Testis (tissue), 3 donors: ENCODE results near the gene ERC1. TPM values are rescaled to one million over a fixed set of nuclear protein-coding genes. Genes with fewer than 3 reads are reported as not detected.

ENCODE experiments used
- DNase-seq: peaks from one replicate; pipeline ENCODE4 v3.0.0-alpha.2; 2019
- H3K27ac ChIP-seq, 2 donors: fragments of 200-600 bp; sonication (generic); one replicate each; pipeline ENCODE4 v1.5.1; 2019
- H3K27me3 ChIP-seq: fragments of 200-600 bp; sonication (generic); one replicate; pipeline ENCODE4 v1.5.1; 2019
- H3K36me3 ChIP-seq: fragments of 200-600 bp; sonication (generic); one replicate; pipeline ENCODE4 v1.5.1; 2017; ENCODE audit warnings: low read depth; ENCODE audit errors: missing control alignments
- H3K4me1 ChIP-seq: fragments of 200-600 bp; sonication (generic); one replicate; pipeline ENCODE4 v1.5.1; 2019
- H3K4me3 ChIP-seq, 2 donors: fragments of 200-600 bp; sonication (generic); one replicate each; pipeline ENCODE4 v1.5.1; 2017 to 2019
- H3K9me3 ChIP-seq: fragments of 200-600 bp; sonication (generic); one replicate; pipeline ENCODE4 v1.5.1; 2017
- CTCF ChIP-seq, 3 experiments: fragments of 450-650 bp in 2 of 3; fragments of 200-600 bp in 1 of 3; sonication (generic) in 1 of 3; IDR thresholded peaks; one replicate each; pipeline ENCODE4 v1.5.1; 2016 to 2019; ENCODE audit warnings: antibody characterized with exemption in 3 of 3, mild to moderate bottlenecking in 2 of 3, moderate library complexity in 1 of 3
- POLR2A ChIP-seq: fragments of 450-650 bp; IDR thresholded peaks from one replicate; pipeline ENCODE4 v1.6.1; 2017; ENCODE audit warnings: antibody characterized with exemption, mild to moderate bottlenecking, moderate library complexity
- WGBS, 2 donors: methylation state at CpG; one replicate each; pipeline ENCODE4 v1.1.5; 2018; 5-methylcytosine and 5-hydroxymethylcytosine counted together
- intact Hi-C: fragments of 100-400 bp; cut with DNase I; formaldehyde crosslinking; loops from one replicate; pipeline ENCODE4 v1.15.1; 2023; ENCODE audit warnings: low total_unique reads
- polyA plus RNA-seq: library from polyadenylated mRNA; stranded (reverse); fragments of 350-450 nt; fragmentation: Illumina TruSeq; extraction: RNeasy Lipid Tissue Mini Kit (QIAGEN cat#74804); gene quantifications from one replicate; pipeline ENCODE4 v1.2.3, GENCODE V29; 2014; ENCODE audit warnings: low read depth, low replicate concordance; ENCODE audit not compliant: insufficient read depth
- total RNA-seq, 2 donors: library from RNA; depleted of rRNA; stranded (reverse); fragments of >200 nt; gene quantifications; one replicate each; pipeline ENCODE4 v1.2.3, GENCODE V29; 2016

The ERC1 gene
- total and polyA plus RNA-seq, 3 donors from 2014 or later: 25.8 to 109 (median 106) TPM

GRCh38 chr12:1523046-1523445 is 532.0 kb downstream of the ERC1 start:
- no peaks in the 10 kb centered on the region for H3K27me3 ChIP-seq
- WGBS, 2 donors: 89 to 98% methylated on average over 6 to 8 of the region's 8 CpGs
- no peaks in the 10 kb centered on the region for H3K36me3 ChIP-seq
- no peaks in the 10 kb centered on the region for H3K9me3 ChIP-seq
- no peak overlapping the region for H3K27ac ChIP-seq
- no peaks in the 10 kb centered on the region for H3K4me1 ChIP-seq
- DNase-seq: no peak
- no peak for TF ChIP-seq CTCF (IDR thresholded peaks at IDR 0.05)
- TF ChIP-seq POLR2A: no peak
- intact Hi-C loops: no loop called here
- no peak overlapping the region for H3K4me3 ChIP-seq

- DNase-seq: no peak
- intact Hi-C loops: no loop called here
- H3K4me3 ChIP-seq: no peak overlapping the region
- TF ChIP-seq POLR2A (no peak), CTCF (IDR thresholded peaks at IDR 0.05) (no peak)
- no peaks in the 10 kb centered on the region for H3K27me3 ChIP-seq
- WGBS, 2 donors: 69 to 76% methylated on average over 13 of the region's 13 CpGs
- H3K36me3 ChIP-seq: no peaks in the 10 kb centered on the region
- H3K4me1 ChIP-seq: no peaks in the 10 kb centered on the region
- H3K27ac ChIP-seq: no peak overlapping the region
- no peaks in the 10 kb centered on the region for H3K9me3 ChIP-seq
Measured at GRCh38 chr12:1523558-1524050, 532.6 kb downstream of the ERC1 start.

GRCh38 chr12:1525858-1526257 is 534.8 kb downstream of the ERC1 start:
- Histone ChIP-seq H3K9me3 (no peaks in the 10 kb centered on the region), H3K36me3 (no peaks in the 10 kb centered on the region), H3K4me1 (no peaks in the 10 kb centered on the region), H3K27ac (no peak overlapping the region), H3K4me3 (no peak overlapping the region), H3K27me3 (no peaks in the 10 kb centered on the region)
- TF ChIP-seq CTCF (IDR thresholded peaks at IDR 0.05) (no peak), POLR2A (no peak)
- WGBS, 2 donors: 81 to 84% methylated on average over 10 of the region's 10 CpGs
- DNase-seq: no peak
- intact Hi-C loops: no loop called here

GRCh38 chr12:1527789-1528188 is 536.8 kb downstream of the ERC1 start:
- intact Hi-C loops: no loop called here
- no peaks in the 10 kb centered on the region for H3K9me3 ChIP-seq
- no peak for DNase-seq
- WGBS, 2 donors: 69 to 73% methylated on average over 4 of the region's 4 CpGs
- H3K36me3 ChIP-seq: no peaks in the 10 kb centered on the region
- no peak for TF ChIP-seq CTCF (IDR thresholded peaks at IDR 0.05)
- H3K27me3 ChIP-seq: no peaks in the 10 kb centered on the region
- H3K27ac ChIP-seq: no peak overlapping the region
- H3K4me3 ChIP-seq: no peak overlapping the region
- no peaks in the 10 kb centered on the region for H3K4me1 ChIP-seq

- Histone ChIP-seq H3K27me3 (no peaks in the 10 kb centered on the region), H3K4me3 (no peak overlapping the region), H3K36me3 (no peaks in the 10 kb centered on the region), H3K27ac (no peak overlapping the region), H3K9me3 (no peaks in the 10 kb centered on the region), H3K4me1 (no peaks in the 10 kb centered on the region)
- TF ChIP-seq POLR2A (no peak), CTCF (IDR thresholded peaks at IDR 0.05) (no peak)
- intact Hi-C loops: no loop called here
- 61 to 80% methylated on average over 3 of the region's 3 CpGs for WGBS, 2 donors
- DNase-seq: no peak
Measured at GRCh38 chr12:1528791-1529190, 537.8 kb downstream of the ERC1 start.
